BE2C (cell line): Measurements from ENCODE around the gene RIPK3.
A peak's percentile ranks its signal among the peaks of the same experiment; 100 is the strongest.

Experiments used
- DNase-seq: peaks from one replicate; pipeline ENCODE4 v3.0.0-alpha.2; 2020
- H3K27me3 ChIP-seq: fragments of 250-450 bp; sonication (Bioruptor Pico); 2 replicates; pipeline ENCODE4 v1.5.1; 2020; ENCODE audit warnings: mild to moderate bottlenecking
- H3K36me3 ChIP-seq: fragments of 250-450 bp; sonication (Bioruptor Pico); 2 replicates; pipeline ENCODE4 v1.5.1; 2020; ENCODE audit warnings: mild to moderate bottlenecking
- H3K4me1 ChIP-seq: fragments of 250-450 bp; sonication (Bioruptor Pico); 2 replicates; pipeline ENCODE4 v1.5.1; 2020
- H3K4me3 ChIP-seq: 2 replicates; pipeline ENCODE4 v1.5.1; 2011; ENCODE audit warnings: low read depth, low read length
- H3K9me3 ChIP-seq: fragments of 250-450 bp; sonication (Bioruptor Pico); 2 replicates; pipeline ENCODE4 v1.5.1; 2020
- CTCF ChIP-seq: IDR thresholded peaks from 2 replicates; pipeline ENCODE4 v1.5.1; 2012; ENCODE audit warnings: mild to moderate bottlenecking, low read depth, low read length

The RIPK3 gene

GRCh38 chr14:24384169-24384568 lies 44.4 kb upstream of the RIPK3 start:
- Histone ChIP-seq H3K4me3 (no peak overlapping the region), H3K36me3 (no peaks in the 10 kb centered on the region), H3K27me3 (no peaks in the 10 kb centered on the region; the same call in 1 of the 2 replicates), H3K9me3 (no peaks in the 10 kb centered on the region), H3K4me1 (peaks cover 6% of the 10 kb centered on the region; the same call in 1 of the 2 replicates)
- no peak for DNase-seq
- TF ChIP-seq CTCF: no peak

GRCh38 chr14:24382064-24382371 lies 42.2 kb upstream of the RIPK3 start:
- H3K4me1 ChIP-seq: peaks cover 9% of the 10 kb centered on the region; the same call in 1 of the 2 replicates
- no peaks in the 10 kb centered on the region for H3K9me3 ChIP-seq
- H3K4me3 ChIP-seq: no peak overlapping the region
- TF ChIP-seq CTCF: no peak
- H3K27me3 ChIP-seq: no peaks in the 10 kb centered on the region
- H3K36me3 ChIP-seq: peaks cover 9% of the 10 kb centered on the region; the same call in 1 of the 2 replicates
- peak; percentile 35 for DNase-seq

GRCh38 chr14:24381363-24382063 lies 41.7 kb upstream of the RIPK3 start:
- Histone ChIP-seq H3K27me3 (no peaks in the 10 kb centered on the region), H3K4me1 (peaks cover 11% of the 10 kb centered on the region; the same call in 1 of the 2 replicates), H3K9me3 (no peaks in the 10 kb centered on the region), H3K36me3 (peaks cover 14% of the 10 kb centered on the region), H3K4me3 (no peak overlapping the region)
- no peak for TF ChIP-seq CTCF
- no peak for DNase-seq

GRCh38 chr14:24379907-24380730 lies 40.3 kb upstream of the RIPK3 start:
- peaks cover 11% of the 10 kb centered on the region; the same call in 1 of the 2 replicates for H3K4me1 ChIP-seq
- TF ChIP-seq CTCF: no peak
- H3K36me3 ChIP-seq: peaks cover 28% of the 10 kb centered on the region
- H3K9me3 ChIP-seq: no peaks in the 10 kb centered on the region
- DNase-seq: no peak
- H3K27me3 ChIP-seq: no peaks in the 10 kb centered on the region
- no peak overlapping the region for H3K4me3 ChIP-seq

- H3K36me3 ChIP-seq: peaks cover 34% of the 10 kb centered on the region
- H3K4me1 ChIP-seq: peaks cover 13% of the 10 kb centered on the region; the same call in 1 of the 2 replicates
- TF ChIP-seq CTCF: no peak
- no peaks in the 10 kb centered on the region for H3K9me3 ChIP-seq
- no peak overlapping the region for H3K4me3 ChIP-seq
- no peaks in the 10 kb centered on the region for H3K27me3 ChIP-seq
- DNase-seq: no peak
Measured at GRCh38 chr14:24378981-24379906, 39.5 kb upstream of the RIPK3 start.
